GM20000 (cell line): ENCODE results near the gene COX7B2.

Source experiments
- DNase-seq: peaks from one replicate; pipeline ENCODE4 v3.0.0; 2012; ENCODE audit warnings: low spot score
- CTCF ChIP-seq: IDR thresholded peaks from 2 replicates; pipeline ENCODE4 v1.5.1; 2012; ENCODE audit warnings: mild to moderate bottlenecking, control low read depth; ENCODE audit errors: extremely low read depth, missing control alignments

Gene COX7B2

GRCh38 chr4:46900082-46900481 is 9.0 kb downstream of the COX7B2 start:
- TF ChIP-seq CTCF = no peak

GRCh38 chr4:46894826-46895225 is 14.2 kb downstream of the COX7B2 start:
- DNase-seq = no peak
- TF ChIP-seq CTCF = no peak

More at GRCh38 chr4:46900082-46900481, 9.0 kb downstream of the COX7B2 start:
- DNase-seq = no peak

- DNase-seq = no peak
- no peak for TF ChIP-seq CTCF
These were observed 19.0 kb downstream of the COX7B2 start for GRCh38 chr4:46890056-46890455.

- no peak for DNase-seq
- TF ChIP-seq CTCF = no peak
These were observed 19.6 kb downstream of the COX7B2 start for GRCh38 chr4:46889410-46889809.

GRCh38 chr4:46886711-46887110 is 22.3 kb downstream of the COX7B2 start:
- peak; percentile 6 for DNase-seq
- no peak for TF ChIP-seq CTCF

- TF ChIP-seq CTCF = no peak
- no peak for DNase-seq
These were observed 30.4 kb downstream of the COX7B2 start for GRCh38 chr4:46878641-46879040.

- DNase-seq = no peak
- TF ChIP-seq CTCF = no peak
These were observed 34.2 kb downstream of the COX7B2 start for GRCh38 chr4:46874811-46875210.
